ENCODE results near the gene CCDC33.
A peak's percentile ranks its signal among the peaks of the same experiment; 100 is the strongest.

Gene CCDC33

GRCh38 chr15:74261041-74261440, 24.9 kb downstream of the CCDC33 start:
- no peak for DNase-seq

DNA sequence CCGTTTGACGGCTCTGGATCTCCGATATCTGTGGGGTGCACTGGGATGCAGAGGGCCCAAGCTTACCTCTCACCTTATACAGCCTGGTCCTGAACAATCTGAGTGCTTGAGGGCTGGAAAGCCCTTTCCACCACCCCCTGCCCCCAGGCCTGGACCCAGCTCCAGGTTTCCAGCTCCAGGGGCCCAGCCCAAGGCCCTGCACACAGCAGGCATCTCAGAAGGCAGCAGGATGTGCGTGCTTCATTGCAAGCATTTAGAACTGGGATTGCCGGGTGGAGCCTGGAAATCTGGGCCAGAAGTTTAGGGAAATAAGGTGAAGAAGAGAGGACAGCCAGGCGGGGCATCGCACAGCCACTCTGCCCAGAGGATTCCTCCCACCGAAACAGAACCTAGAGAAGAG, 25.6 kb downstream of the CCDC33 start:
- no peak for DNase-seq

DNA sequence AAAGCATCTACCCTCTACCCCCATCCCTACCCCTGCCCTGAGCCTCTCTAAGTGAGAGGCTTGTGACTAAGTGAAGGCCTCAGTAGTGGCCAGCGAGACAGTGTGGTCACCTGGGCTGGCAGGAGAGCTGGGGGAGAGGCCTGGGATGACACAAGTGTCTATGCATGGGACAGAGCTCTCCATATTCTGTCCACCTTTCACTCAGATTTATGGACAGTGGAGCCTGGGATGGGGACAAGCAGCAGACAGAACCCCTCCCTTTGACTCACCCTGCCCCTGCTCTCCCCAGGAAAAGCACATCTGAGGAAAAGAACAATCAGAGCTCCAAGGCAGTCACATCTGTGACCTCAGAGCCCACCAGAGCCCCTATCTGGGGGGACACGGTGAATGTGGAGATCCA, 26.0 kb downstream of the CCDC33 start:
- DNase-seq: no peak

- DNase-seq: no peak
Measured at GRCh38 chr15:74262625-74263024, 26.5 kb downstream of the CCDC33 start.

GRCh38 chr15:74263466-74263865, 27.3 kb downstream of the CCDC33 start:
- DNase-seq: no peak

GRCh38 chr15:74264081-74264501, 28.0 kb downstream of the CCDC33 start:
- no peak for DNase-seq

DNA sequence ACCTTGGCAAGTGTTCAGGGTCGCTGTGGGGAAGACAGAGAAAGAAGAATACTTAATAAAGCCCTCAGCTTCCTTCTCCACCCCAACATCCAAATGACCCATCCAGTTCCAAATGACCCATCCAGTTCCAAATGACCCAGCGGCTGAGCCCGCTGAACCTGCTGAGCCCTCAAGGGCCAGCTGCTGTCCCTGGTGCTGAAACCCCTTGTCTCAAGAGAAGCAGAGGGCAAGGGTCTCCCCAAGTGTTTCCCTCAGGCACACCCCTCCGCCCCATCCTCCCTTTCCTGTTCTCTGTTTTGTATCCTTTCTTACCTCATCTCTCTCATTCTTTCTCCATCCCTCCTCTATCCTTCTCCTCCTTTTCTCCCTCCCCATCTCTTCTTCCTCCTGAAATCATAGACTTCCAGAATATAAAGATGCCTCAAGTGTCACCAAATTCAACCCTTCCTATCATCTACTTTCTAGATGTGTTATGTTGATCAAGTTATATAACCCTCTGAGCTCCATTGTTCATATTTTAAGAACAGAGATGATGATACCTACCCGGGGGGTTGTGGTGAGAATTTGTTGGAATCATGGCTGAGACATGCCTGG, 29.0 kb downstream of the CCDC33 start:
- DNase-seq: peak; percentile 34

DNA sequence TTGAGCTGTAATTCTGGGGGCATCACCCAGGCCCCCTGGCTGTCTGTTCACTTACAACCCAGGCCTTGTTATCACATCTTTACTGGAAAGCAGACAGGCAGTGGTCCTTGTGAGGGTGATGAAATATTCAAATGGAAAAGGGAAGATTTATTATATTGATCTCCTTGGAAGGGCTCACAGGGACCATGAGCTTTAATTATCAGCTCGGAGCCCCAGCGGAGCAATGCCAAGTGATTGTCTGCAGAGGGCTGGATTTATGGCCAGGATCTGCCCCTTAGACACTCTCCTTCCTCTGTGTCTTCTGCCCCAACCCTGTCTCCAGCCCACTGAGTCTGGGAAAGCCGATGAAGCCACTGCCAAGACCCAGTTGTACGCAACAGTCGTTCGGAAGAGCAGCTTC, 31.9 kb downstream of the CCDC33 start:
- no peak for DNase-seq

GRCh38 chr15:74269362-74270035, 33.4 kb downstream of the CCDC33 start:
- no peak for DNase-seq

GRCh38 chr15:74270155-74270554, 34.0 kb downstream of the CCDC33 start:
- DNase-seq: no peak

DNA sequence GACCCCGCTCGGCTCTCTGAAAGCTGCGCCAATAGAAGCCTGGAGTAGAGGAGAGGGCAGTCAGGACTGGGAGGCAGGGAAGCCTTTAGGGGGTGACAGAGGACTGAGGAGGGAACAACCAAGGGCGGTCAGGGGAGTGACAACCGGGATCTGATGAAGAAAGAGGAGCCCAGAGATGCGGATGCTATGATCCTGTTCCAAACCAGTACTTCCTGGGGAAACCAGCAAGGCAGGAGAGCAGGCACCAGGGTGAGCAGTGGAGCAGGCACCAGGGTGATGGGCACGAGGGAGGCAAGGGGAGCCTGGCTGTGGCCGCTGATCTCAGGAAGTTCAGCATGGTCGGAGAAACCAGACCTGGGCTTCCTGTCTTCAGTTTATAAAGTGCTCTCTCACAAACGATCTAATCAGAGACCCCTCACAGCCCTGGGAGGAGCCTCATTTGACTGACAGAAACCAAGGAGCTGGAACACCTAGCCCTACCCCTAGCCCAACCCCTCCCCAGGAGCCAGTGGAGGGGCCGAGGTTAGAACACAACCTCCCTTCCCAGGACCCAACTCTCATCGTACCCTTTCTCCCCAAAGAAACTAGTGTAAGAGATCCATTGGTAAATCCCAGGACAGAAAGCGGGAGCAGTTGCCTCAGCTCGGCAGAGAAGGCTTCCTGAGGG, 34.9 kb downstream of the CCDC33 start:
- DNase-seq: no peak

DNA sequence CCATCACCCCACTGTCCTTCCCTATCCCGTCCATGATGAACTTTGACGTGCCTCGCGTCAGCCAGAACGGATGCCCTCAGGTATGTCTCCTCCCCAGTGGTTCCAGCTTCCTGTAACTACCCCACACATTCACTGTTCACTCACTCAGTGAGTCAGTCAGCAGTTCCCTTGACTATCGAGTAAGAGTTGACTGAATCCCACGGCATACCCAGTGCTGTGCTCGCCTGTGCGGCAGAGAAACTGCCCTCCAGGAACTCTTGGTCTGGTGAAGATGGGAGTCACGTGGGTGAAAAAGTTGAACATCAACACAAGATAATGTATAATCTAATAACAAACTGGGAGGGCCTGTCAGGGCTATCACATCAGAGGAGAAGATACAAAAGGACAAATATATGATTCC, 36.7 kb downstream of the CCDC33 start:
- DNase-seq: no peak

GRCh38 chr15:74274470-74275038, 38.4 kb downstream of the CCDC33 start:
- no peak for DNase-seq

DNA sequence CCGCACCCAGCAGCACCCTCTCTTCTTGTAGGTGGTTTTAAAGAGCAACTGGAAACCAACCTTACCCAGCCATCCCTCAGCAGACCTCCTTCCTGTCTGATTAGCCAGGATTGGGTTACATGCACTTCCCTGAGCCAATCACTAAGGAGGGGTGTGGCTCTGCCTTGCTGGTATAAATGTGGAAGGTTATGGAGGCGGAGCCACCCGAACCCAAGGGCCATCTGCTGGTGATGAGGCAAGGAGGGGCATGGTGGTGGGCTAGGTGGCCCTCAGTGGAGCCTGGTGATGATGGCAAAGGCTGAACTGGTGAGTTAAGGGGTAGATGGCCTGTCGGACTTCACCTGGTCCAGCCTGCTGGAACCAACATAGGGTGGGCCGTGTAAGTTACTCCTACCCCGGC, 39.8 kb downstream of the CCDC33 start:
- DNase-seq: peak; percentile 11

GRCh38 chr15:74276560-74276959, 40.4 kb downstream of the CCDC33 start:
- no peak for DNase-seq

DNA sequence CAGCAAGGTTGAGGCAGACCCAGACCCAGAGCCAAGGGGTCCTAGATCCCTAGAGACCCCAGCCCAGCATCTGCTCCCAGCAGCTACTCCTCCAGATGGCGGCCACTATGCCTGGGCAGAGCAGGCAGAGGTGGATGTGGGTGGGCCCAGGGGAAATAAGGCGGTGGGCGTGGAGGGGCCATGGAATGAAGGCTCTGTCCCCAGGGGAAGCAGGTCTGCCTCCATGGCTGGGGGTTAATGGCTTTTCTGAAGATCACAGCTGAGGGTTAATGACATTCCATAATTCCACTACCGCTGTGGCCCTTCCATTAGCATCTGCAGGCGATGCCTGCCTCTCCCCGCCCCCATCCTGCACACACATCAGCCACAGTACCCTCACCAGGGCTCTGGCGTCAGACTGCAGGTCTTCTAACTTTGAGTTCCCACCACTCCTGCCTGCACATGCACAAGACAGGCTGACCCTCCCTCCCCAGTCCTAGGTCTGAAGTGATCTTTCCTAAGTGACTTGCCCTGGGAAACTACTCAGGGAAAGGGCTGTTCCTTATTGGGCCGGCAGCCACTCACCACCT, 41.2 kb downstream of the CCDC33 start:
- DNase-seq: no peak

DNA sequence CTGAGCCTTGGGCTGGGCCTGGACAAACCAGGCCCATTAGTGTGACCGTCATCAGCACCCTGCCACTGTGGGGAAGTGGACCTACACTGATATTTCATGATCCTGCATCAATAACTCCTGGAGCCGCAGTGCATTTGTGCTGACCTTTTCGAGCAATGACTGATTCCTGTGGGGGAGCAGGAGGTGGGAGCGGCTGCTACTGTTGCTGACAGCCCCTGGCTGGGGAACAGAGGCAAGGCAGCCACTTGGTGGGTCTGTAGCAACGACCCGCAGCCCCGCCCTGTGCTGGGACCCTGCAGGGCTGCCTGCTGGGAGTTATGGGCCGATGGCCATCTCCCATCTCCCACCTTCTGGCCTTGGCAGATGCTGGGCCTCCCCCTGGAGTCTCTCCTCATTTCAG, 42.1 kb downstream of the CCDC33 start:
- DNase-seq: no peak

DNA sequence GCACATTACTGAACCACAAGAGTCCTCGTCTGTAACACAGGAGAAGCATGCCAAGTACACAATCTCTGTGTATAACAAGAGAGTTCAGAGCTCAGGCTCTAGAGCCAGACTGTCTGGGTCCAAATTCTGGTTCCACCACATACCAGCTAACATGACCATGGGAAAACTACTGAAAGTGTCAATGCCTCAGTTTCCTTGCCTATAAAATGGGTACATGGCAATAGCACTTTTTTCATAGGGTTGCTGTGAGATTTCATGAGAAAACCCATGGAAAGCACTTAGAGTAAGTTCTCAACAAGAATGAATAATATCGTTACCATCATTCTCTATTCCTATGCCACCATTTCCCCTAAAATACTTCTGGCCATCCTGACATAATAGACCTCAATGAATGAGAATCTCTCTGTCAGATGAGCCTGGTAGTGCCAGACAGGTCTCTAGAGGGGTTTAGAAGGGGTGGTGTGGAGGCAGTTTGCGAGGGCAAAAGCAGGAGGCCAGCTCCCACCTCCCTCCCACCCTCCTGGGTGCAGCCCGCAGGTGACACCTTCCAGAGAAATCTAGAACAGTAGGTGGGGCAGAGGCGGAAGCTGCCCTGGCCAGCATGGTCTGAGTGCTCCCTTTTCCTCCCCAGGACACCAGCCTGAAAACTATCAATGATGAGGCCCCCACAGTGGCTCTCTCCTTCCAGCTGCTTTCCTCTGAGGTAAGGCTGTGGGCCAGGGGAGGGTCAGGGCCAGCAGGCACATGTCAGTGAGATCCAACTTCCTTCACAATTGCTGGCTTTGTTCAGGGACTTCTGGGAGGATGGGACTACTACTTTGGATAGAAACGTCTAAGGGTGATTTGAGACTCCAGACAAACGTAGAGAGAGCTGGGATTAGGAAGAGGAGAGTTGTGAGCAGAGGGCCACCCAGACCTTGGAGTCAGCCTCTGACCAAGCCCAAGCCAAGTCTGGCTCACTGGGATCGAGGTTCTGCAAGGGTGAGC, 45.3 kb downstream of the CCDC33 start:
- DNase-seq: no peak

DNA sequence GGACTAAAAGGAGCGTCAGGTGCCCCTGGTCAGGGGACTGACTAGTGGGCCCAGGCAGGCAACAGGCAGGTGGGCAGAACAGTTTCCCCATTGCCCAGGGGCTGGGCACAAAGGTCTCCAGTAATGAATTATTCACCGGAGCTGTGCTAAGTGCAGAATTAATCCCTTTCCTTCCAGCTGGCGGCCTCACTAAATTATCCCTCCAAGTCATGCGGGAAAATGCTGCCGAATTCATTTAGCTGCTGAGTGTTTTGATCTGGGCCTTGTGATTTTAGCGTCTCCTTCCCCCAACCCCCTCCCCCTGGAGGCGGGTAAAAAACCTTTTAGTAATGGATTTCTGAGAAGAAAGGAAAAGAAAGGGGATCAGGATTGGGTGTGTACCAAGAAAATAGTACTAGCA, 47.2 kb downstream of the CCDC33 start:
- no peak for DNase-seq

- DNase-seq: no peak
Measured at GRCh38 chr15:74289671-74290070, 53.5 kb downstream of the CCDC33 start.

DNA sequence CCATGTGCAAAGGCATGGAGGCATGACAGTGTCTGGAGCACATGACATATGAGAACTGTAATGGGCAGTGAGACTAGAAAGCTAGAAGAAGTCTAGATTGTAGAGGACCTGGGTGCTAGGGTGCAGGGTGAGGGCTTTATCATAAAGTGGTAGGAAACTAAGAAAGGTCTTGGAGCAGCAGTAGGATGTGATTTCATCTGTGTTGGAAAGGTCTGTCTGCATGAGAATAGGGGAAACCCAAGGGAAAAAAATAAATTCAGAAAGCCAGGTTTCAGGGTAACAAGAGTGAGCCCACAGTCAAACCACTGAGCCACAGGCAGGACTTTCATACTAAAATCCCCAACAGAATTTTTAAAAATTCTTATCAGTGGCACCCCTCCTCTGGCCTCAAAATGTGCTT, 54.5 kb downstream of the CCDC33 start:
- DNase-seq: no peak
